T1000 (cell line): ENCODE results near the gene UBN1.

Source experiments
- DNase-seq: peaks from one replicate; lab custom pipeline; 2025; ENCODE audit warnings: mixed read lengths; lab: John Stamatoyannopoulos, UW

UBN1 gene

GRCh38 chr16:4814542-4815173 lies 32.6 kb upstream of the UBN1 start:
- no peak for DNase-seq

GRCh38 chr16:4820652-4821051 lies 26.6 kb upstream of the UBN1 start:
- DNase-seq: no peak

- DNase-seq: no peak
Measured at GRCh38 chr16:4825196-4825595, 22.1 kb upstream of the UBN1 start.

GRCh38 chr16:4826526-4826925 lies 20.8 kb upstream of the UBN1 start:
- no peak for DNase-seq

GRCh38 chr16:4826980-4827379 lies 20.3 kb upstream of the UBN1 start:
- DNase-seq: no peak

- DNase-seq: no peak
Measured at GRCh38 chr16:4828567-4829321, 18.5 kb upstream of the UBN1 start.

- no peak for DNase-seq
Measured at GRCh38 chr16:4830408-4830807, 16.9 kb upstream of the UBN1 start.

GRCh38 chr16:4831616-4832015 lies 15.7 kb upstream of the UBN1 start:
- no peak for DNase-seq

GRCh38 chr16:4832698-4833343 lies 14.5 kb upstream of the UBN1 start:
- no peak for DNase-seq

GRCh38 chr16:4833584-4833983 lies 13.7 kb upstream of the UBN1 start:
- DNase-seq: no peak

GRCh38 chr16:4836727-4837126 lies 10.6 kb upstream of the UBN1 start:
- DNase-seq: no peak

- DNase-seq: no peak
Measured at GRCh38 chr16:4837733-4838501, 9.4 kb upstream of the UBN1 start.

GRCh38 chr16:4839942-4840341 lies 7.3 kb upstream of the UBN1 start:
- no peak for DNase-seq

- DNase-seq: no peak
Measured at GRCh38 chr16:4840984-4841383, 6.3 kb upstream of the UBN1 start.

GRCh38 chr16:4846503-4846900 lies 779 bp upstream of the UBN1 start:
- DNase-seq: no peak

- peak; percentile 5 for DNase-seq
Measured at GRCh38 chr16:4847774-4848587, 700 bp downstream of the UBN1 start.

GRCh38 chr16:4850211-4850610 lies 2.9 kb downstream of the UBN1 start:
- no peak for DNase-seq

GRCh38 chr16:4852221-4852872 lies 5.1 kb downstream of the UBN1 start:
- DNase-seq: no peak

GRCh38 chr16:4855371-4855770 lies 8.1 kb downstream of the UBN1 start:
- DNase-seq: no peak

GRCh38 chr16:4855804-4856203 lies 8.5 kb downstream of the UBN1 start:
- DNase-seq: no peak
